HUES48 (cell line): ENCODE results near the gene COL25A1.

Experiments
- H3K27ac ChIP-seq: one replicate; pipeline ENCODE4 v1.7.0; 2013; ENCODE audit warnings: low read depth, low read length, inconsistent platforms
- H3K27me3 ChIP-seq: 2 replicates; pipeline ENCODE4 v1.6.1; 2013; ENCODE audit warnings: mild to moderate bottlenecking, low read length; ENCODE audit not compliant: control insufficient read depth, insufficient read depth
- H3K36me3 ChIP-seq: 2 replicates; pipeline ENCODE4 v1.6.1; 2013; ENCODE audit warnings: low read length; ENCODE audit not compliant: control insufficient read depth, insufficient read depth
- H3K4me1 ChIP-seq: 2 replicates; pipeline ENCODE4 v1.6.1; 2013; ENCODE audit warnings: mild to moderate bottlenecking, low read length; ENCODE audit not compliant: control insufficient read depth, insufficient read depth
- H3K4me3 ChIP-seq: 2 replicates; pipeline ENCODE4 v1.5.1; 2013; ENCODE audit warnings: mild to moderate bottlenecking, low read depth, low read length
- H3K9ac ChIP-seq: 2 replicates; pipeline ENCODE4 v1.6.1; 2013; ENCODE audit warnings: mild to moderate bottlenecking, low read depth, low read length, moderate library complexity
- H3K9me3 ChIP-seq: 2 replicates; pipeline ENCODE4 v1.6.1; 2013; ENCODE audit warnings: low read length; ENCODE audit not compliant: control insufficient read depth, insufficient read depth

COL25A1 gene

DNA sequence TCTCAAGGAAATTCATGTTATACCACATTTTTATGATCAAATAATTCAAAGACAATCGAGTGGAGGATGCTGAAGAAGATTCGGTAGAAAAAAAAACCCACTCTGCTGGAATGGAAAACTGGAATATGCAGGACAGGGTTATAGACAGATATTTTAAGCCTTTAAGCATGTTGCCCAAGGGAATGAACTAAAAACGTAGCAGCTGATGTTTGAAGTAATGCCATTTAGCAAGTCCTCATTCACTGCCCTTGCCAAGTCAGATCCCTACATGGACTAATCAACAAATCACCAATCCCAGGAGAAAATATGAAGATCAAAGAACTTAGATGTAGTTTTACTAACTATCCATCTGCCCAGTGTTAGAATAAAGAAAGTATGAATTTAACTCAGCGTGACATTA lies 464.0 kb downstream of the COL25A1 start:
- H3K9me3 ChIP-seq = no peaks in the 10 kb centered on the region
- H3K27ac ChIP-seq = no peak overlapping the region
- no peak overlapping the region for H3K4me3 ChIP-seq
- no peaks in the 10 kb centered on the region for H3K27me3 ChIP-seq
- no peak overlapping the region for H3K9ac ChIP-seq
- H3K4me1 ChIP-seq = no peaks in the 10 kb centered on the region
- no peaks in the 10 kb centered on the region for H3K36me3 ChIP-seq

DNA sequence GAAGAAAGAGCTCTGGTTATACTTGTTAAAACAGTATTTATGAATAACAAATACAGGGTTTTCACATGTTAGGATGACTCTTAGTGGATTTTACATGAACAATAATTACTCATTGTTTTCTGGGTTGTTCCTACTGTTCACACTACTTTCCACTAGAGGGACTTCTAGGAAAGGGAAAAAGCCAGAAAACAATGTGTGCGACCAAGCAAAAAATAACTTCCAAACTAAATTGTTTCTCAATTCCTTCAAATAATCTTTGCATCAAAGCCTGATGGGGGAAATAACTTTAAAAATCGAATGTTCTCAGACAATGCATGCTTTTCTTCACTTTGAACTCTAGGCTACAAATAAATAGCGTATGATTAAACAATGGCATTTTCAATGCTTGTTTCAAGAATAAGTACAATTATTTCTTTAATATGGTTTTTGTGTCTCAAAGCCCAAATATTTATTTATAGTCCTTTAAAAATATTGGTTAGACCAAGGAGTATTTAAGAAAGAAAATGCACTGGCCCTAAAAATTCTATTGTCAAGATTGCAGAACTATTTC lies 467.5 kb downstream of the COL25A1 start:
- no peaks in the 10 kb centered on the region for H3K9me3 ChIP-seq
- H3K36me3 ChIP-seq = no peaks in the 10 kb centered on the region
- no peaks in the 10 kb centered on the region for H3K27me3 ChIP-seq
- no peak overlapping the region for H3K27ac ChIP-seq
- no peak overlapping the region for H3K4me3 ChIP-seq
- H3K4me1 ChIP-seq = no peaks in the 10 kb centered on the region
- no peak overlapping the region for H3K9ac ChIP-seq

DNA sequence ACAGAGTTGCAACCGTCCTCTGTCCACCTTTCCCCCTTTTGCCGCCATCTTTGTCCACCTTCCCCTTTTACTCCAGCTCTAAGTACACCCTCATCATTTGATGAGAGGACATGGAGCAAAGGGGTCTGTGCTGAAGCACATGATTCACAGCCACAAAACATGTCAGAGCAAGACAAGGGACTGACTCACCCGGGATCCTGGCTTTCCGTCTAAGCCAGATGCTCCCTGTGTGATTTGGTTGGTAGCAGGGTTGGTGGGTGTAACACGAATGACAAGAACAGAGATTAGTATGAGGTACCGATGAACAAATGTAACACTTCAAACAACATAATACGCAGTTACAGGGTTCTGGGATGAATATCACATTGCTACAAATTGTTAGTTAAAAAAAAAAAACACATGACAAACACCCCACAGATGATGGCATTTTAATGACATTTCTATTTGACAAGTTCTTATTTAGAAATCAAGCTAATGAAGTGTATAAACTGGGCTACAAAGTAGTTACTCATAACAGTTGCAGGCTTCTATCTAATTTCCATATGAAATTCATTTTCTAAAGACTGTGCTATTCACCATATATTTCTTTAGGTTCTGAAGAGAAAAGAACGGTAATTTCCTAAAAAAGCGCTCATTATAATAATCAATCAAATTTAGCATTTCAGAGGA lies 468.2 kb downstream of the COL25A1 start:
- Histone ChIP-seq H3K27me3 (no peaks in the 10 kb centered on the region), H3K27ac (no peak overlapping the region), H3K9me3 (no peaks in the 10 kb centered on the region), H3K9ac (no peak overlapping the region), H3K36me3 (no peaks in the 10 kb centered on the region), H3K4me3 (no peak overlapping the region), H3K4me1 (no peaks in the 10 kb centered on the region)

DNA sequence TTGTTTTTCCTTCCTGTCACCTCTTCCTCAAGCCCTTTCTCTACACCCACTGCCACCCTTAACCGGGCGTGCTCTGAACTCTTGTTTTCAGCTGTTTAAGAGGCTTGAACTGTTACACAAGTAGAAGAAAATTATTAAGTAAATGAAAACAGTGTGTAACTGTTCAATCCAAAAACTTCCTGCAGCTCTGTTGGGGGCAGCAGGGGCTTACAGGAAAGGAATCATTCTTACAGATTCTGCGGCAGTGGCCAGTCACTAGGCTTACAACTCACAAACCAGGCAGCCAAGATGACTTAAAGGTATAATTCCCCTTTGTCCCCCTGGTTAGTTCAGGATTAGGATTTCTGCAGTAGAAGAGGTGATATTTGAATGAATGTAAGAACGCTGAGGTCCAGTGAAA lies 469.4 kb downstream of the COL25A1 start:
- Histone ChIP-seq H3K9ac (no peak overlapping the region), H3K27me3 (no peaks in the 10 kb centered on the region), H3K4me3 (no peak overlapping the region), H3K36me3 (no peaks in the 10 kb centered on the region), H3K4me1 (no peaks in the 10 kb centered on the region), H3K9me3 (no peaks in the 10 kb centered on the region), H3K27ac (no peak overlapping the region)

DNA sequence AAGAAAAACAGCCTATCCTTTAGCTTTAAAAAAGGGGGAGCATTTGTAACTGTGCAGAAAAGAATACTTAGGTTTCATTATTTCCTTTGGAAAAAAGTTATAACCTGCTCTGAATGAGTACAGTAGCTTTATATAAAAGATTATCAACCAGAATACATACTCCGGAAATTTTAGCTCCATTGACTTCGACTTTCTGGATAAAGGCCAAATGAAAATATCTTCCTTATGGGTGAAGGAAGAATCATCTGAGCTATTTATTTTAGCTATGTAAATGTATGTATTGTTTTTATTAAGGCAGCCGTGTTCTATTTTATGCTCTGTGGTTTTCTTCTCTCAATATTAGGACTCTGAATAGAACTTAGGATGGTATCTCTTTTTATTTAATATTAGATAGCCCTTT lies 470.6 kb downstream of the COL25A1 start:
- H3K4me3 ChIP-seq = no peak overlapping the region
- no peaks in the 10 kb centered on the region for H3K36me3 ChIP-seq
- no peak overlapping the region for H3K9ac ChIP-seq
- H3K9me3 ChIP-seq = no peaks in the 10 kb centered on the region
- H3K4me1 ChIP-seq = no peaks in the 10 kb centered on the region
- H3K27me3 ChIP-seq = no peaks in the 10 kb centered on the region
- H3K27ac ChIP-seq = no peak overlapping the region

DNA sequence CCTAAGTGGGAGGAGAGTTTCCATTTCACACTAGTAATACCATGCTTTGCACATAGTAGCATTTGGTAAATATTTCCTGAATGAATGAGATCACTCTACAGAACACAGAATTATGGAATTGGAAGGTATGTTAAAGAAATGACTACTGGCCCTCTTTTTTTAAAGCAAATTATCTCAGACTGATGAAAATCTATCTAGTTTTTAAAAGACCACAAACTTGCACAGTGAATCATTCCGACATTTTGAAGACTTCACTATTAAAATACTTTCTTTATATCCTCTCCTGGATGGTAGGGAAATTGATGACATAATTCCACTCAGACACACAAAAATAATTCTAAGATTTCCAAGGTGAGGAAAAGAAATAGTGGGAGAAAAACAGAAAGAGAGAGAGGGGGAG lies 471.2 kb downstream of the COL25A1 start:
- Histone ChIP-seq H3K27me3 (no peaks in the 10 kb centered on the region), H3K36me3 (no peaks in the 10 kb centered on the region), H3K4me3 (no peak overlapping the region), H3K9ac (no peak overlapping the region), H3K4me1 (no peaks in the 10 kb centered on the region), H3K27ac (no peak overlapping the region), H3K9me3 (no peaks in the 10 kb centered on the region)

DNA sequence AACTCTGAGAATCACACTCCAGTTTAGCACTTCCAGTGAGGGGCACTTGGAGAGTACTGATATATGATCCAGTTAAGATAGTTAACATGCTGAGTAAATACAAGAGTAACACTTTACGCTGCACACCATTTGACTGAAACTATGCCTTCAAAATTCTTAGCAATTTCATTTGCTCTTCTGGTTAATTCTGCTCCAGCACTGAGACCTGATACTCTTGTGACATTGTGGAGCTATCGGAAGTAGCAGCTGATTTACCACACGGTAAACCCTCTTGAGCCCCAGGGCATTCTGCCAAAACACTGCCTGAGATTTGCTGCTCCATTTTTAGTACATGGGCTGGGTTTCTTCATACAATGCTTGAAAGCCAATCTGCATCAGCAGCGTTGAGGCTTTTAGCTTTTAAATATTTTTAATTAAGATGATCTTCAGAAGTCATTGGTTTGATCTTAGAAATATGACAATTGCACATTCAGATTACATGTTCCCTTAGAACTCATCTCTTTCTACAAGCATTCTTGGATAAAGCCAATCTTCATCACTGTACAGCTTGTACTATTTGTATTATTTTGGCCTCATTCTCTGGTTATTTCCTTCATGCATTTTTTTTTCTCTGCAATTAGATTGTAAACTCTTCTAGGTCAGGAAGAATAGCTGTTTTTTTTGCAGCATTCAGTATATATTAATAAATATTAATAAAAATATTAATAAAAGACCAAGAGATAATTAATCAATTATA lies 471.8 kb downstream of the COL25A1 start:
- Histone ChIP-seq H3K9ac (no peak overlapping the region), H3K27ac (no peak overlapping the region), H3K4me3 (no peak overlapping the region), H3K9me3 (no peaks in the 10 kb centered on the region), H3K27me3 (no peaks in the 10 kb centered on the region), H3K36me3 (no peaks in the 10 kb centered on the region), H3K4me1 (no peaks in the 10 kb centered on the region)

DNA sequence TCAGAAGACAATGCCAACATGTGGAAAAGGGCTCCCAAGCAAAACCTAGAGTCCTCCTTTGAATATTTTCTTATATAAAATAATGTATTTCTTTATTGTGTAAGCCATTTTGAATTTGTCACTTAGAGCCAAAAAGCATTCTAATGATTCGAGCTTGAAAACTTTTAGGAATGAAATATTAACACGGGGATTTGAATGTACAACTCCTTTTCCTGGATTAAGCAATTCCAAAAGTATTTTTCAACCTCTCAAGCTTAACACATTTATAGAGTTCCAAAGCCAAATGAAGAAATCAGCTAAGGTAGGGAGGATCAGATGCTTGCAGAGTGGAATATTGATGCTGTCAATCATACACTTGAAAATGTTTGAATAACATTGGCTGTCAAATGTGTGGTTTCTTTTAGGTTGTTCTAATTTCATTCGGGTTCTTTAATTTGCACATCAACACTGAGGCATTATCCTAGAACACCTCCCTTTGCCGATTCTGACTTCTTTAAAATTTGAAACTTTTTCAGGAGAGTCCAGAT lies 472.4 kb downstream of the COL25A1 start:
- no peak overlapping the region for H3K4me3 ChIP-seq
- H3K4me1 ChIP-seq = no peaks in the 10 kb centered on the region
- no peak overlapping the region for H3K9ac ChIP-seq
- H3K9me3 ChIP-seq = no peaks in the 10 kb centered on the region
- H3K27me3 ChIP-seq = no peaks in the 10 kb centered on the region
- H3K36me3 ChIP-seq = no peaks in the 10 kb centered on the region
- H3K27ac ChIP-seq = no peak overlapping the region

DNA sequence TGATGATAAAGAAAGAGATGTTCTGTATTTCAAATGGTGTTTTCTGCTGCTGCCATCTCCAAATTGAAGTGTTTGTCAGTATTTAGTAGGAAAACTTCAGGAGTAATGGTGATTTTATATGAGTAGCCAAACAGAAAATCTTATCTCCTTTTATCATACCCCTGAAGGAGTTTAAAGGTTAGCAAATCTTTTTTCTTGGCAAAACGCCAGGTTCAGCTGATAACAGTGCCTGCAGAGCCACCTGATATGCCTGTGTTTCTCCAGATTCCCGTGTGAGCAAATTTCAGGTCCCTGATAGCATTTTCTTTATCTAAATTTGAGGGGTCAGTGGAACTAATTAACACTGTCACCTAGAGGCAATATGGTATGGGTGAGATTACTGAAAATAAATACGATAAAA lies 473.8 kb downstream of the COL25A1 start:
- H3K4me3 ChIP-seq = no peak overlapping the region
- no peaks in the 10 kb centered on the region for H3K27me3 ChIP-seq
- no peaks in the 10 kb centered on the region for H3K9me3 ChIP-seq
- no peak overlapping the region for H3K9ac ChIP-seq
- H3K4me1 ChIP-seq = no peaks in the 10 kb centered on the region
- H3K27ac ChIP-seq = no peak overlapping the region
- no peaks in the 10 kb centered on the region for H3K36me3 ChIP-seq

DNA sequence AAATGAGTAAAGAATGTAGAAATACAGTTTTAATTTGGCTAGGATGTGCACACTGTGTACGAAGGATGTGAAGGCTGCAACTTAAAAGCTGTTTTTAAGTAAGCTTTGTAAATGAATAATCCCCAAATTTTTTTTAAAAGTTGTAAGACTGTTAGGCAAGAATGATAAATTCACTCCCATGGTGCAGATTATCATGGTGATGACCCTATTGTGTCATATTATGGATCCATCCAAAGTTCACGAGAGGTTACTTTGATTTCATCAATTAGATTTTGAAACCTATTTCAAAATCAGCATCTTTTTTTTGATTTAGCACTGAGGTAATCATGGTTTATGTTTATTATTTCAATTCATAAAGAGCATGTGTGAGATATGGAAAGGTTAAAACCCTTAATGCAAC lies 476.7 kb downstream of the COL25A1 start:
- Histone ChIP-seq H3K27me3 (no peaks in the 10 kb centered on the region), H3K9me3 (no peaks in the 10 kb centered on the region), H3K36me3 (no peaks in the 10 kb centered on the region), H3K9ac (no peak overlapping the region), H3K4me3 (no peak overlapping the region), H3K27ac (no peak overlapping the region), H3K4me1 (no peaks in the 10 kb centered on the region)

DNA sequence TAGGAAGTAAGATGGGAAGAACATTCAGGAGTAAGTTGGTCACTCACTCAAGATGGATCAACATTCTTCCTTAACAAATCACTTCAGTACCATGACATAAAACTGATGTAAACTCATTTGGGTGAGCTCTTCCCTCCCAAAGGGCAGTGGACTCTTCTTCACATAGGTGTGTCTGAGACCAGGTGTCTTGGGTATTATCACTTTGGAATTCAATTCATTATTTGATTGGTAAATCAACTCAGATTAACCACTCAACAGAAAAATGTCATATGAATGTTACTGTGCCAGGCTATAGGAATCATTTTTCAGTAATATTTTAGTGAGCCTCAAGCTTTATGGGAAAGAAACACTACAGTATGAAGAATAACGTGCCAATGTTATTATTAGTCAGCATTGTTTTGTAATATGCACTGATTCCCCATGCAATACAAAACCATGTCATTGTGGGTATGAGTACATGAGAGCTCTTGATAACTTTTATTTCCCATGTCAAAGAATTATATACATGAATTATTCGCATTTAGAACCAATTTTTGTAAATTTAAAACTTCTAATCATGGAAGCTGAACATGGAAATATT lies 481.0 kb downstream of the COL25A1 start:
- Histone ChIP-seq H3K4me1 (no peaks in the 10 kb centered on the region), H3K9me3 (no peaks in the 10 kb centered on the region), H3K4me3 (no peak overlapping the region), H3K36me3 (no peaks in the 10 kb centered on the region), H3K27ac (no peak overlapping the region), H3K9ac (no peak overlapping the region), H3K27me3 (no peaks in the 10 kb centered on the region)
